ENCODE data around the gene RPL19.

RPL19 gene

DNA sequence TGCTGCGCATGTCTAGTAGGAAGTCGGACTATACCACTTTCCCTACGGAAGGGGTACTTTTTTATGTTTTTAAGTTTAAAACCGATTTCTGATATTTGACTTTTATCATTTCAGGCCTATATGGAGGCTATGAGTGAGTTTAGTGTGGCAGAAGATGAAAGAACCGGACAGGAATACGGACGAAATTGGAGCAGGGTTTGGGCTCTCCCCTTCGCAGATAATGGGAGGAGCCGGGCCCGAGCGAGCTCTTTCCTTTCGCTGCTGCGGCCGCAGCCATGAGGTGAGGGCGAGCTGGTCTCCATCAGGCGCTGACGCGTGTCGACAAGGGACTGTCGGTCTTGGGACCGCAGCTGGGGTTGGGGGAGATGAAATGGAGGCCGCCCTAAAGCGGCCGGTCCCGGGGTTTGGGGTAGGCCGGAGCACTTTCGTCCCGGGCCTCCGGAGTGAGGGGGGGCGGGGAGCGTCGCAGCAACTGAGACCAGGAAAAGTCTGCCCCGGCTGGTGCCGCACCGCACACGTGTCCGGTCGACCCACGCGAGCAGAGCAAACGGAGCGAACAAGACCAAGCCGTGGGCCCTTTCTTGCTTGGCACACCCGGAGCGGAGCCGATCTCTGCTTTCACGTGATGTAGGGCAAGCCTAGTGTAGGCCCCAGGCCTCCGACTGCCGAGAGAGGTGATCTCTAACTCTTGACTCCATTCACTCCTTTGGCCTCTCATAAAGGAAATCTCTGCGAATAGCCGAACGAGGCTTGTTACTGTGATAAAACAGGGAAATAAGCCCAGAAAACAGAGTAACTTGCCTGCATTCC lies at the start of gene RPL19:
TSS of gene RPL19 (plus strand) at position 214 of the 810 bp plus-strand sequence. CDS start at position 276, 62 bp downstream.
- Histone ChIP-seq H3K36me3 (ENCODE audit: insufficient read depth, low read length) (peaks cover 36% of the 10 kb centered on the region), H3K27me3 (ENCODE audit: insufficient read depth, low read length) (no peaks in the 10 kb centered on the region), H3K4me3 (ENCODE audit: low read length) (peak within 1 kb of the TSS; percentile 96), H3K9me3 (ENCODE audit: low read length) (no peaks in the 10 kb centered on the region), H3K4me1 (ENCODE audit: insufficient read depth, low read length) (peaks cover 38% of the 10 kb centered on the region), H2AFZ (ENCODE audit: low read depth, low read length) (peak within 1 kb of the TSS; percentile 39)

DNA sequence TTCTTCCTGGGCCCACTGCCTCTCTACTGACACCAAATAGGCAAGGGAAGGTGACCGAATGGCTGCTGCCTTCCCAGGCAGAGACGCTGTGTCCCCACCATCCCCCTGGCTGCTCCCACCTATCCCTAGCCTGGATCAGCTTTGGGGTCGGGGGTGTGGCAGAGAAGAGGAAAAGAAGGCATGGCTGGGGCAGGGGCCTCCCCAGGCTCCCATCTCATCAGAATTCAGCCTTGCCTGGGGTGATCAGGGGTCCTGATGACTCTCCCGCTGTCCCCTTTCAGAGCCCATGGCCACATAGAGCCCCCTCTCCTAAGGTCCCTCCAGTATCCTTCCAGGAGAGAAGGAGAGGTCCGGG lies 49.3 kb upstream of the RPL19 start:
- Histone ChIP-seq H2AFZ (ENCODE audit: low read depth, low read length) (no peak overlapping the region), H3K4me3 (ENCODE audit: low read length) (peak overlapping the region; percentile 41), H3K4me1 (ENCODE audit: insufficient read depth, low read length) (peaks cover 16% of the 10 kb centered on the region)

DNA sequence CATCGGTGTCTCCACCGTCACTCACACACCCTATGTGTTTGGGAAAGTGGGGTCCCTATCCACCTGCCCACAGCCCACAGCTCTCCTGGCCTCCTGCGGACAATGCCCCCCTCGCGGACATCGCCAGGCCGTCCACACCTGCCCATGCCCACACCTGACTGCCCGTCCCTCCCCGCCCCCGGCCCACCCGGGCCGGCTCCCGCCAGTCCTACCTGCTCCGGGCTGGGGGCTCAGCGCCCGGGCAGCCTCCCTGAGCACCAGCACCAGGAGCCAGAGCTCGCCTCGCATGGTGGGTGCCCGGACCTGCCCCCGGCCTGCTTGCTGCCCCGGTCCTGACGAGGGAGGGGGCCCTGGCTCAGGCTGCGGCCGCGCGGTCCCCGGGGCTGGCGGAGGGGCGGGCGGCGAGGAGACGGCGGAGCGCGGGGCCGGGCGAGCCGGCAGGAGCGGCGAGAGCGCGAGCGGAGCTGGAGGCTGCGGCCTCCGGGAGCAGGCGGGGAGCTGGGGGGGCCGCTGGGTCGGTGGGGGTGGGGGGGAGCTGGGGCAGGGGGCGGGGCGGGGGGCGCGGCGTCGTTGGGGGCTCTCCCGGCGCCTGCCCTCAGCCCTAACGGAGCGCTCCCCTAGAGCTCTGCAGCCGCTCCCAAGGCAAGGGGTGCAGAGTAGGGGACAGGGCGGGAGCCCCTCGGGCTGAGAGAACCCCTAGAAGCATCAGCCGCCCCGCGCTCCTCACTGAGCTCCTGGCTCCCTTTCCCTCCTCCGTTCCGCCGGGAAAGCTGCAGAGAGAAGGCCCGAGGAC lies 48.7 kb upstream of the RPL19 start, which contains the start of gene PLXDC1:
TSS of gene PLXDC1 (minus strand) at position 488 of the 793 bp plus-strand sequence. CDS start at position 288, 200 bp downstream.
- Histone ChIP-seq H3K4me3 (ENCODE audit: low read length) (peak within 1 kb of the TSS; percentile 69), H3K27me3 (ENCODE audit: insufficient read depth, low read length) (peaks cover 39% of the 10 kb centered on the region), H3K4me1 (ENCODE audit: insufficient read depth, low read length) (peaks cover 16% of the 10 kb centered on the region), H3K36me3 (ENCODE audit: insufficient read depth, low read length) (no peaks in the 10 kb centered on the region), H2AFZ (ENCODE audit: low read depth, low read length) (no peak within 1 kb of the TSS), H3K9me3 (ENCODE audit: low read length) (no peaks in the 10 kb centered on the region)

More for the DNA sequence above, 49.3 kb upstream of the RPL19 start:
- Histone ChIP-seq H3K36me3 (ENCODE audit: insufficient read depth, low read length) (no peaks in the 10 kb centered on the region), H3K9me3 (ENCODE audit: low read length) (no peaks in the 10 kb centered on the region), H3K27me3 (ENCODE audit: insufficient read depth, low read length) (peaks cover 39% of the 10 kb centered on the region)

DNA sequence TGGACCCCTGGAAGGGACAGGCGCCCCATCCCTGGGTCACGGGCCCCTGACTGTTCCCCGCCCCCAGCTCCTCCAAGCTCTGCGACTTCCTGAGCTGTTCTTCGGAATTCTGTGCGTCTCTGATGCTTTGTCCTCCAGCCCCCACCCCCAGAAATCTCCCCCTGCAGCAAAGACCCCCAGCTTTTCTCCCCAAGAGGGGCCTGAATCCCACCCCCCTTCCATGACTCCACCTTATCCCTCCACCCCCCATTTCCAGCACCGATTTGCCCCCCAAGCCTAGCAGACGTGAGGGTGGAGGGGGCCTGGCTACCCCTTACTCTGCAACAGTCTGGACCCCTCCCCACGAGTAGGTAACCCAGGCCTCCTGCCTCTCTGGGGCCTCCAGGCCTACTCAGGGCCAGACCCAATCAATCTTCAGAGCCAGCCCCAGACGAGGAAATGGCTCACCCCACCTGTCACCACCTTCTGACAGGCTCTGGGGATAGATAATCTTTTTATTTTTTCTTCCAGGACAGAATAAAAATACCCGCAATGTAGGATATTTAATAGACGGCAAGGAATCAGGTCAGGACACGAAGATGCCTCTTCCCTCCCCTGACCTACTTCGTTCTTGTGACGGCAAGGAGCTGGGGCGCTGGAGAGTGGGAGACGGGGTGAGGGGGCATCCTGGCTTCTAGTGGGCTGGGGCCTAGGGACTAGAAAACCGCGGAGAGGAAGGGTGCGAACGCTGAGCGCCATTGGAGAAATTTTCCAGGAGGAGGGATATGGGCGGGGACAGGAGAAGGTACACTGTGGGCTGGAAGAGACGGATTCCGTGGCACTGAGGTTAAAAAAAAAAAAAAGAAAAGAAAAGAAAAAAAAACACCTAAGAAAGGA lies 47.9 kb upstream of the RPL19 start:
- H3K27me3 ChIP-seq (ENCODE audit: insufficient read depth, low read length), result peaks cover 39% of the 10 kb centered on the region
- H2AFZ ChIP-seq (ENCODE audit: low read depth, low read length), result no peak overlapping the region
- no peaks in the 10 kb centered on the region for H3K9me3 ChIP-seq (ENCODE audit: low read length)
- no peaks in the 10 kb centered on the region for H3K36me3 ChIP-seq (ENCODE audit: insufficient read depth, low read length)
- H3K4me3 ChIP-seq (ENCODE audit: low read length), result peak overlapping the region; percentile 69
- peaks cover 16% of the 10 kb centered on the region for H3K4me1 ChIP-seq (ENCODE audit: insufficient read depth, low read length)

DNA sequence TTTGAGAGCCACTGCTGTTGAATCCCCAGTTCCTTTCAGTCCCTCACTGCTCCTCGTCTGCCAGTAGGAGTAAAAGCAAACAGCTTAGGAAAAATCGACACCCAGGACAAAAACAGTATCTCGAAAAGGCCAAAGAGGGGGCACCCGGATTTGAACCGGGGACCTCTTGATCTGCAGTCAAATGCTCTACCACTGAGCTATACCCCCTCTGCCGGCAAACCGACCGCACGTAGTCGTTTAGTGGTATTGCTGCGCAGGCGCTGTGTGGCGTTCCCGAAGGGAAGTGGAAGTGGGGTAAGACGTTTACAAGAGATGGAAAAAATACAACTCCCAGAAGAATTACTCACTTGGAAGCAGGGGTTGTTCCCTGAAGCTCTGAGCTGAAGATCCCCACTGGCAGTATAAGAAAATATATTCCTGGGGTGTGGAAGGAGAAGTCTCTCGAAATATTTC lies 46.5 kb upstream of the RPL19 start:
- Histone ChIP-seq H3K27me3 (ENCODE audit: insufficient read depth, low read length) (peaks cover 32% of the 10 kb centered on the region), H3K36me3 (ENCODE audit: insufficient read depth, low read length) (no peaks in the 10 kb centered on the region), H3K4me1 (ENCODE audit: insufficient read depth, low read length) (peaks cover 16% of the 10 kb centered on the region), H2AFZ (ENCODE audit: low read depth, low read length) (peak overlapping the region; percentile 90), H3K4me3 (ENCODE audit: low read length) (peak overlapping the region; percentile 69), H3K9me3 (ENCODE audit: low read length) (no peaks in the 10 kb centered on the region)

DNA sequence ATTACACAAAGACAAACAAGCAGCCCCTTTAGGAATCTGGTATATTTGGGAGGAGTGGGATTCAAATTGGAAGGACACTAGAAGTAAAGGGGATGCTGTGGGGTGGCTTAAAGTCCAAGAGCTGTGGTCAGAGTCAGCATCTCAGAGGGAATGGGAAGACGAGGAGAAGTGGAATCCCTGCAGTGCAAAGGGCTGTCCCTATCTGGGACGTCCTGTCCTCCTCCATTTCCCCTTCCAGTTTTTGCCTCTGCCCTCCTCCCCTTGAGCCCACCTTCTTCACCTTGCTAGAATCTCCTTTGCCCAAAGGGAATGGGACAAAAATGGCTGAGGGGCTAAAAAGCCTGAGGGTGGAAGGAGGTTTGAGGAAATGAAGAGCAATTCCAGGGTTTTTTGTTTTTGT lies 44.4 kb upstream of the RPL19 start:
- Histone ChIP-seq H2AFZ (ENCODE audit: low read depth, low read length) (no peak overlapping the region), H3K36me3 (ENCODE audit: insufficient read depth, low read length) (no peaks in the 10 kb centered on the region), H3K27me3 (ENCODE audit: insufficient read depth, low read length) (peaks cover 14% of the 10 kb centered on the region), H3K4me1 (ENCODE audit: insufficient read depth, low read length) (peaks cover 16% of the 10 kb centered on the region), H3K4me3 (ENCODE audit: low read length) (no peak overlapping the region), H3K9me3 (ENCODE audit: low read length) (no peaks in the 10 kb centered on the region)

DNA sequence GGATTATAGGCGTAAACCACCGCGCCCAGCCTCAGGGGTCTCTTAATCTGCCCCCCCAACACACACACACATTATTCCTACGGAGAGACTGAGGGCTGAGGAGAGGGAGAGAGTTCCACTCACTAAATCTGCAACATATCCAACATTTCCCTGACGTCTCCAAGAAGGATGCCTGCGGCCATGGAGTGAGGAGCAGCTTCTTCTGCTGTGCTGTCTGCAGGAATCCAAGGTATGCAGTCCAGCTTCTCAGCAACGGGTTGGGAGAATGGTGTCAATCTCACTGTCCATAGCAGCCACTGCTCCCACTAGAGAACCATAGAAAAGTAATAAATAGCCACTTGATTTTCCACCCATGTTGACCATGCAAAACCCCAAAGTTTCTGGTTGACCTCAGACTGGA lies 43.6 kb upstream of the RPL19 start:
- Histone ChIP-seq H3K4me3 (ENCODE audit: low read length) (no peak overlapping the region), H3K27me3 (ENCODE audit: insufficient read depth, low read length) (peaks cover 7% of the 10 kb centered on the region), H3K4me1 (ENCODE audit: insufficient read depth, low read length) (peaks cover 13% of the 10 kb centered on the region), H3K36me3 (ENCODE audit: insufficient read depth, low read length) (no peaks in the 10 kb centered on the region), H3K9me3 (ENCODE audit: low read length) (no peaks in the 10 kb centered on the region), H2AFZ (ENCODE audit: low read depth, low read length) (no peak overlapping the region)

DNA sequence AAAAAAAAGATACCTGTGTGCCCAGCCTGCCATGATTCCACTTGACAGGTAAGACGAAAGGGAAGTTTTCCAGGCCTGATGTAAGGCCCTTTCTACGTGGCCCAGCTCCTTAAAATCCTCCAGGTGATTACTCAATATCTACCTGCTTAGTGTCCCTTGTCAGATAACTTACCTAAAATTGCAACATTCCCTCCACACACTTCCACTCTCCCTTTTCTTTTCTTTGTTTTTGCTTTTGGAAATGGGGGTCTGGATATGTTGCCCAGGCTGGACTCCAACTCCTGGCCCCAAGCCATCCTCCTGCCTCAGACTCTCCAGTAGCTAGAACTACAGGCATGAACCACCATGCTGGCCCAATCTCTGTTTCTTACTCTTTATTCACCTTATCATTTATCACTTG lies 41.5 kb upstream of the RPL19 start:
- Histone ChIP-seq H3K4me3 (ENCODE audit: low read length) (no peak overlapping the region), H3K27me3 (ENCODE audit: insufficient read depth, low read length) (no peaks in the 10 kb centered on the region), H3K4me1 (ENCODE audit: insufficient read depth, low read length) (no peaks in the 10 kb centered on the region), H3K36me3 (ENCODE audit: insufficient read depth, low read length) (no peaks in the 10 kb centered on the region), H3K9me3 (ENCODE audit: low read length) (no peaks in the 10 kb centered on the region), H2AFZ (ENCODE audit: low read depth, low read length) (no peak overlapping the region)

DNA sequence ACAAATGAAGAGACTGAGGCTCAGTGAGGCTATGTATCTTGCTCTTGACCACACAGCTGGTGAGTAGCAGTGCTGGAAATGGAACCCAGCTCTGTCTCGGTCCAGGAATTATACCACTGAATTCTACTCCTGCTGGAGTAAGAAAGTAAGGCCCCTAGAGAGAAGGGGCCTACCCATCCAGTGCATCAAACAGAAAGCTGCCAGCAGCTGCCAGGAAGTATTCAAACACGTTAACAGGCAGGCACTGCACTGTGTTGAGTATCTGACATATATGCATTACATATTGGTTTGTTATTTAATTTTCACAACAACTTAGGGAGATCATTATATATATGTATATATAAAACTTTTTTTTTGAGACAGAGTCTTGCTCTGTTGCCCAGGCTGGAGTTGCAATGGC lies 38.1 kb upstream of the RPL19 start:
- Histone ChIP-seq H3K27me3 (ENCODE audit: insufficient read depth, low read length) (peaks cover 24% of the 10 kb centered on the region), H3K36me3 (ENCODE audit: insufficient read depth, low read length) (no peaks in the 10 kb centered on the region), H3K9me3 (ENCODE audit: low read length) (no peaks in the 10 kb centered on the region), H2AFZ (ENCODE audit: low read depth, low read length) (no peak overlapping the region), H3K4me3 (ENCODE audit: low read length) (no peak overlapping the region), H3K4me1 (ENCODE audit: insufficient read depth, low read length) (peaks cover 9% of the 10 kb centered on the region)

DNA sequence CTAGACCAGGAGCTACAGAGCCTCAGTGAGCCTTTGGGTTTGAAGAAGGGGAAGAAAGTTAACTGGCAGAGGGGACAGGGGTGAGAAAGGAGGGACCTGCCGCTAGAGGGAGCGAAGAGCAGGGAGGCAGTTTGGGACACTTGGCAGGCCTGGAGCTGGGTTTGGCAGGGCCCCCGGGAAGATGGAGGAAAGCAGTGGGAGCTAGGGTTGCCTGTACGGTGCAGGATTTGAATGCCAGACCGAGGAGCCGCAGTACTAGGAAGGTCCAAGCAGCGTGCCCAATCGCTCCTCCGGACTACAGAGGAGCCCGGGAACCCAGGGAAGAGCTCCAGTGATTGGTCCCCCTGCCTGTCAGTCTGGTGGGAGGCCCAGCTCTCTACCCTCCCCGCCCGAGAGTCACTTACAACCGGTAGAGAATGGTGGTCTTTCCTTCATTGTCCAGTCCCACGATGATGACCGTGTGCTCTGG lies 35.4 kb upstream of the RPL19 start:
- H3K9me3 ChIP-seq (ENCODE audit: low read length), result no peaks in the 10 kb centered on the region
- H3K4me3 ChIP-seq (ENCODE audit: low read length), result peak overlapping the region; percentile 65
- no peaks in the 10 kb centered on the region for H3K36me3 ChIP-seq (ENCODE audit: insufficient read depth, low read length)
- peaks cover 25% of the 10 kb centered on the region for H3K27me3 ChIP-seq (ENCODE audit: insufficient read depth, low read length)
- H2AFZ ChIP-seq (ENCODE audit: low read depth, low read length), result peak overlapping the region; percentile 92
- H3K4me1 ChIP-seq (ENCODE audit: insufficient read depth, low read length), result peaks cover 9% of the 10 kb centered on the region

DNA sequence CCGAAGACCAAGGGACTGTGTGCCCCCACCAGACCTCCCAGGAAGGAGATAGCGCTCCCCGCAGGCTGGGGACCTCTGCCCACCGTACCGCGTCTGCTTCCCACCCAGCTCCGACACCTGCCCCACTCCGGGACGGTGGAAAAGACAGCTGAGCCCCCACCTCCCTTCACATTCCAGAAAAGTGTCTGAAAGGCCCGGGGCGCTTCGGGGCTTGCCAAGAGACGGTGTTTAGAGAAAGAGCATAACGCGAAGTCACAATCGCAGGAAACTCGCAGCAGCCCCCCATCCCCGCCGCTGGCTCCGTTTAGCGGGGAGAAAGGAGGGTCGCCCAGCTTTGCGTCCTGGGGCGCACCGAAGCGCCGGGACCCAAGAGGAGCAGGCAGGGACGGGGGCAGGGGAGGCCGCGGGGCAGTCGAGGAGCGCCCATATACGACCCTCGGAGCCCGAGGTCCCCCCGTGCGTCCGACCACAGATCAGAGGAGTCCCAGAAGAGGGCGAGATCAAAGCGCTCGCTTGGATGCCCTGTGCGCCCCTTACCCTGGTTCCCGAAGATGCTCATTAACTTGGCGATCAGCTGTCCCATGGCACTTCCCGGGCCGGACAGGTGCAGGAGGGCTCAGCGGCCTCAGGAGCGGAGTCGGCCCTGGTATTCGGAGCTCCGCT lies 34.8 kb upstream of the RPL19 start:
- H2AFZ ChIP-seq (ENCODE audit: low read depth, low read length), result peak overlapping the region; percentile 92
- H3K9me3 ChIP-seq (ENCODE audit: low read length), result no peaks in the 10 kb centered on the region
- H3K4me1 ChIP-seq (ENCODE audit: insufficient read depth, low read length), result peaks cover 9% of the 10 kb centered on the region
- H3K27me3 ChIP-seq (ENCODE audit: insufficient read depth, low read length), result peaks cover 25% of the 10 kb centered on the region
- H3K36me3 ChIP-seq (ENCODE audit: insufficient read depth, low read length), result no peaks in the 10 kb centered on the region
- H3K4me3 ChIP-seq (ENCODE audit: low read length), result peak overlapping the region; percentile 65

DNA sequence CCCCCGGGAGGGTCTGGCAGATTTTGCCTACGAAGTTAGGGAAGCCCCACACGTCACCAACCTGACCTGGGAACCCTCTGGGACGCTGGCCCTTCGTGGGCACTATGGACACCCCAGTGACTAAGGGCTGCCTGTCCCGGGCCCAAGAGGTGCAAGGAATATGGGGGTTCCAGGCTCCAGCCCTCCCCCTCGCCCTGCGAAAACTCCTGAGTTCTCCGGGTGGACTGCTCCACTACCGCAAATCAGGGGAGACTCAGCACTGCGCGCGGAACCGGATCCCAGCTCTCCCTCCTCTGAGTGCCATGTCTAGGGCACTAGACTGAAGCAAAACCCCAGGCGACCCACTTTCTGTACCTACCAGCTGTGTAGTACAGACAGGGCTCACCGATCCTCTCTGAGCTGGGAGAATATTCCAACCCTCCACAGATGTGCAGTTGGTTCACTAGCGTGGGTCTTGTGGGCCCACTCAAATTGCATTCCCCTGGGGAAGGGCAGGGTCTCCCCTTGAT lies 34.2 kb upstream of the RPL19 start, which contains the start of gene ARL5C:
TSS of gene ARL5C (minus strand) at position 321 of the 509 bp plus-strand sequence. CDS start 401 bp downstream, outside the sequence.
- Histone ChIP-seq H3K9me3 (ENCODE audit: low read length) (no peaks in the 10 kb centered on the region), H2AFZ (ENCODE audit: low read depth, low read length) (peak within 1 kb of the TSS; percentile 92), H3K36me3 (ENCODE audit: insufficient read depth, low read length) (no peaks in the 10 kb centered on the region), H3K4me1 (ENCODE audit: insufficient read depth, low read length) (peaks cover 9% of the 10 kb centered on the region), H3K27me3 (ENCODE audit: insufficient read depth, low read length) (peaks cover 25% of the 10 kb centered on the region), H3K4me3 (ENCODE audit: low read length) (peak within 1 kb of the TSS; percentile 65)

Data from neuron (in vitro differentiated cells).